ENCODE data around the gene TMBIM6.

Gene TMBIM6

GRCh38 chr12:49748800-49749199 lies 7.4 kb downstream of the TMBIM6 start:
- no peak for TF ChIP-seq CTCF (IDR thresholded peaks at IDR 0.05; ENCODE audit: low read depth, low read length)
- no peak for DNase-seq (ENCODE audit: extremely low read depth, low read depth)

GRCh38 chr12:49750027-49750995 lies 9.0 kb downstream of the TMBIM6 start:
- DNase-seq (ENCODE audit: extremely low read depth, low read depth), result peak; percentile 48
- no peak for TF ChIP-seq CTCF (IDR thresholded peaks at IDR 0.05; ENCODE audit: low read depth, low read length)

DNA sequence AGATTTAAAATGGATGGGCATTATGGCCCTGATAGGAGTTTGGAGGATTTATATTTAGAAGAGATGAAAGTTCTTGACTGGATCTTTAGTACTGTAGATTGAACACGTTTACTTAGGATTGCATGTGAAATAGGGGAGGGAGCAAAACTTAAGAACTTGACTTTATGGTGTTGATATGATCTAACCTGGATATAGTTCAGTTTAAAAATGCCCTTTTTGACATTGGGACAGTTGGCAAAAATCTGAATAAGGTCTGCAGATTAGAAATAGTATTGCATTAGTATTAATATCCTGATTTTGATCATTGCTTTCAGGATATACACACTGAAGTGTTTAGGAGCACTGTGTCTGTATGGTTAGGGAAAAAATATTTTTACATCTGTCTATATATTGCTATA lies 9.6 kb downstream of the TMBIM6 start:
- DNase-seq (ENCODE audit: extremely low read depth, low read depth), result no peak
- no peak for TF ChIP-seq CTCF (IDR thresholded peaks at IDR 0.05; ENCODE audit: low read depth, low read length)

GRCh38 chr12:49761677-49762467 lies 20.5 kb downstream of the TMBIM6 start:
- DNase-seq (ENCODE audit: extremely low read depth, low read depth), result no peak
- no peak for TF ChIP-seq CTCF (IDR thresholded peaks at IDR 0.05; ENCODE audit: low read depth, low read length)

DNA sequence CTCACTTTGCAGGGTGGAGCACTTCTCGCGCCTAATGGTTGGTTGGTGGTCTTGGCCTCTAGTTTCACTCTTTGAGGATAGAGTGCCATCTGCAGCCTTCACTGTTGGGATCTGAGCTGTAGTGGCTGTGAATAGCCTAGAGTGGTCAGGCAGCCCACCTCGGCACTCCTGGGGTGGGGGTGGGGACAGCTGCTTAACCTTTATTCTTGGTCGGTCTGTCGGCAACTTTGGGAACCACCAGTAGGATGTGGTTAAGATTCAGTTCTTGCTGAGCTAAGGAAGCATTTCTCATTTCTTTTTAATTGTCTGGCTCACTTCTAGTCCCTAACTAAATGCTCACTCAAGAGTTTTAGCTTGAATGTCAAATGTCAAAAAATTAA lies 21.1 kb downstream of the TMBIM6 start:
- DNase-seq (ENCODE audit: extremely low read depth, low read depth), result no peak
- no peak for TF ChIP-seq CTCF (IDR thresholded peaks at IDR 0.05; ENCODE audit: low read depth, low read length)

DNA sequence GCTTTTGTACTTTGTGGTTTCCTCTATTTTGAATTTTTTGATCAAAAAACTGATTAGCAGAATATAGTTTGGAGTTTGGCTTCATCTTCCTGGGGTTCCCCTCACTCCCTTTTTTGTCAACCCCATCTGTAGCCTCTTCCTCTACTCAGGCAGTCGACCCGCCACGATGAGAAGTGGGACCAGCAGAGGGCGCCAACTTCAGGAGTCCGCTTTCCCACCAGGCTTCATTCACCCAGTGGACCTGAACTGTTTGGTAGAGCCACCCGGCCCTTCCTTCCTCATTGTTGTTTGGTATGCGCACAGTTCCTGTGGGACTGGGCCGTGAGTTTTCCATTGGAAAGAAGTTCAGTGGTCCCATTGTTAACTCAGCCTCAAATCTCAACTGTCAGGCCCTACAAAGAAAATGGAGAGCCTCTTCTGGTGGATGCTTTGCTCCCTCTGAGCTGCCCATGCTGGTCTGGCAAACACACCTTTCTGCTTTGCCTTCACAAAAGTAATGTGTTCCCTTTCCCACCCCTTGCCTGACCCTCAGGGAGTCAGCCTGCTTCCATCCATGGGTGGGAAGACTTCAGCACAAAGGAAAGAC lies 21.7 kb downstream of the TMBIM6 start:
- TF ChIP-seq CTCF (IDR thresholded peaks at IDR 0.05; ENCODE audit: low read depth, low read length), result peak; percentile 68
- DNase-seq (ENCODE audit: extremely low read depth, low read depth), result no peak

Data from AG09319 (cell line).